Esophagus squamous epithelium (tissue), 4 donors: ENCODE data around the gene OR2T4.

Experiments used
- POLR2A ChIP-seq, 4 donors: fragments of 450-650 bp; IDR thresholded peaks; one replicate each; pipeline ENCODE4 v1.6.1; 2017; ENCODE audit warnings: antibody characterized with exemption in 4 of 4, mild to moderate bottlenecking in 4 of 4, moderate library complexity in 3 of 4
- TF ChIP-seq, protein P1 (sequence below), 6 experiments: fragments of 450-650 bp in 4 of 6; fragments of 200-600 bp in 2 of 6; sonication (generic) in 2 of 6; IDR thresholded peaks; one replicate each; pipeline ENCODE4 v1.5.1; 2016 to 2019; ENCODE audit warnings: antibody characterized with exemption in 6 of 6, mild to moderate bottlenecking in 4 of 6, moderate library complexity in 4 of 6

DNA sequence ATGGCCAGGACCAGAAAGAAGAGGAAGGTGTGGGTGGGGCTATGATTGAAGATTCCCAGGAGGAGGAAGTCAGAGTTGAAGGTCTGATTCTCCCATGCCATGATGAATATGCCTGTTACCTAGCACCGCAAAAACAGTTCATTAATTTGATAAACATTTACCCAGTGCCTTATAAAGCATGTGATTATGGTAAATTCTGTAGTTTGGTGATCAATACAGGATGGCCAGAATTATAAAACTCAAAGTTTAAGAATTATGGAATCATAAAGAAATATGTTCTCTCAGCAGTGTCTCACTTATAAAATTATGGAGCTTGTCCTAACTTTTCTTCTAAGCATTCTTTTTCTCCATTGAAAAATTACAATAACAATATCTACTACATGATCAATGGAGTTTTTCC, 37.0 kb upstream of the OR2T4 start, which contains the start of gene OR2M7:
- no peak for TF ChIP-seq POLR2A (IDR thresholded peaks at IDR 0.05)
- TF ChIP-seq, protein P1, sequence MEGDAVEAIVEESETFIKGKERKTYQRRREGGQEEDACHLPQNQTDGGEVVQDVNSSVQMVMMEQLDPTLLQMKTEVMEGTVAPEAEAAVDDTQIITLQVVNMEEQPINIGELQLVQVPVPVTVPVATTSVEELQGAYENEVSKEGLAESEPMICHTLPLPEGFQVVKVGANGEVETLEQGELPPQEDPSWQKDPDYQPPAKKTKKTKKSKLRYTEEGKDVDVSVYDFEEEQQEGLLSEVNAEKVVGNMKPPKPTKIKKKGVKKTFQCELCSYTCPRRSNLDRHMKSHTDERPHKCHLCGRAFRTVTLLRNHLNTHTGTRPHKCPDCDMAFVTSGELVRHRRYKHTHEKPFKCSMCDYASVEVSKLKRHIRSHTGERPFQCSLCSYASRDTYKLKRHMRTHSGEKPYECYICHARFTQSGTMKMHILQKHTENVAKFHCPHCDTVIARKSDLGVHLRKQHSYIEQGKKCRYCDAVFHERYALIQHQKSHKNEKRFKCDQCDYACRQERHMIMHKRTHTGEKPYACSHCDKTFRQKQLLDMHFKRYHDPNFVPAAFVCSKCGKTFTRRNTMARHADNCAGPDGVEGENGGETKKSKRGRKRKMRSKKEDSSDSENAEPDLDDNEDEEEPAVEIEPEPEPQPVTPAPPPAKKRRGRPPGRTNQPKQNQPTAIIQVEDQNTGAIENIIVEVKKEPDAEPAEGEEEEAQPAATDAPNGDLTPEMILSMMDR (IDR thresholded peaks at IDR 0.05) = no peak
